GM12892 (cell line): ENCODE data around the gene TRPC1.

ENCODE experiments used
- POLR2A ChIP-seq: IDR thresholded peaks from 2 replicates; pipeline ENCODE4 v1.6.1; 2011; ENCODE audit warnings: low read depth, low read length, control low read depth
- POLR2AphosphoS5 ChIP-seq: IDR thresholded peaks from 2 replicates; pipeline ENCODE4 v1.6.1; 2011; ENCODE audit warnings: low read depth, low read length, control low read depth
- TAF1 ChIP-seq: IDR thresholded peaks from 2 replicates; pipeline ENCODE4 v1.6.1; 2011; ENCODE audit warnings: low read depth, mild to moderate bottlenecking, control low read depth, low read length, borderline replicate concordance

GRCh38 chr3:142680710-142681109 is 43.1 kb upstream of the TRPC1 start:
- TF ChIP-seq POLR2A (no peak), POLR2AphosphoS5 (no peak), TAF1 (no peak)
